Mononuclear cell (primary cell): ENCODE results near the gene C2orf92. TPM values are rescaled to one million over a fixed set of nuclear protein-coding genes. Genes with fewer than 3 reads are reported as not detected.
"Not testable (repeated sequence)": the region's sequence is repeated elsewhere in the genome, so short reads cannot be mapped to it uniquely, and the experiment has no call there.

Source experiments
- H3K27me3 ChIP-seq: 2 replicates; pipeline ENCODE4 v1.6.0; 2011; ENCODE audit warnings: low read length, control low read depth; ENCODE audit not compliant: insufficient read depth
- H3K4me1 ChIP-seq: 2 replicates; pipeline ENCODE4 v1.5.1; 2011; ENCODE audit warnings: mild to moderate bottlenecking, low read length, control low read depth; ENCODE audit not compliant: insufficient read depth
- H3K4me3 ChIP-seq: 2 replicates; pipeline ENCODE4 v1.5.1; 2011; ENCODE audit warnings: mild to moderate bottlenecking, low read length, moderate library complexity
- H3K9me3 ChIP-seq: 2 replicates; pipeline ENCODE4 v1.5.1; 2011; ENCODE audit warnings: low read depth, mild to moderate bottlenecking, control low read depth, low read length
- total RNA-seq: library from RNA; depleted of rRNA; stranded (reverse); fragments of >200 nt; gene quantifications from one replicate; pipeline ENCODE4 v1.2.3, GENCODE V29; 2012

C2orf92 gene
- total RNA-seq, 1 donor = 4.5 TPM

DNA sequence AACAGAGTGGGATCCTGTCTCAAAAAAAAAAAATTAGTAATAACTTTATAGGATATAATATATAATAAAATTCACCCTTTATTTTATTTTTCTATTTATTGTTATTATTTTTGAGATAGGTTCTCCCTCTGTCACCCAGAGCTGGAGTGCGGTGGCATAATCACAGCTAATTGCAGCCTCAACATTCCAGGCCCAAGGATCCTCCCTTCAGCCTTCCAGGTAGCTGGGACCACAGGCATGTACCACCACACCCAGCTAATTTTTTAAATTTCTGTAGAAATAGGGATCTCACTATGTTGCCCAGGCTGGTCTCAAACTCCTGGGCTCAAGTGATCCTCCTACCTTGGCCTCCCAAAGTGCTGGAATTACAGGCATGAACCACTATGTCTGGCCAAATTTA, 958 bp downstream of the C2orf92 start:
- Histone ChIP-seq H3K4me1 (no peaks in the 10 kb centered on the region), H3K9me3 (no peaks in the 10 kb centered on the region), H3K4me3 (no peak overlapping the region), H3K27me3 (no peaks in the 10 kb centered on the region)

DNA sequence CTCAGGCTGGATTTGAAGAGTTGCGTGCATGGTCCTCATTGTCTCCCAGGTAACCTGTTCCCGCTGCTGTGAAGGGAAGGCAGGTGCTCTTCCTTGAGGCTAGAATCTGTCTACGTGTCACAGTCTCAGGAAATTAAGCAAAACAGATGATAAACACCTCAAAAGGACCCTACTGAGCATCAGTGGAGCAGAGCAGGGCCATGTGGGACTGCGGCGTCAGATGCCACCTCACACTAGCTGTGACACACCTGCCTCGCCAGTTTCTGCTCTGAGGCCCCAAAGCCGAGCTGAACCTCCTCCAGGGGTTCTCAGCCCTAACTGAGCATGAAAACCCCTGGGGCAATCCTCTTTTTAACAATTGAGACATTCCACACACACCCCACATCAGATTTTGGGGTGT, 2.0 kb downstream of the C2orf92 start:
- no peak overlapping the region for H3K4me3 ChIP-seq
- no peaks in the 10 kb centered on the region for H3K4me1 ChIP-seq
- no peaks in the 10 kb centered on the region for H3K9me3 ChIP-seq
- H3K27me3 ChIP-seq = no peaks in the 10 kb centered on the region

DNA sequence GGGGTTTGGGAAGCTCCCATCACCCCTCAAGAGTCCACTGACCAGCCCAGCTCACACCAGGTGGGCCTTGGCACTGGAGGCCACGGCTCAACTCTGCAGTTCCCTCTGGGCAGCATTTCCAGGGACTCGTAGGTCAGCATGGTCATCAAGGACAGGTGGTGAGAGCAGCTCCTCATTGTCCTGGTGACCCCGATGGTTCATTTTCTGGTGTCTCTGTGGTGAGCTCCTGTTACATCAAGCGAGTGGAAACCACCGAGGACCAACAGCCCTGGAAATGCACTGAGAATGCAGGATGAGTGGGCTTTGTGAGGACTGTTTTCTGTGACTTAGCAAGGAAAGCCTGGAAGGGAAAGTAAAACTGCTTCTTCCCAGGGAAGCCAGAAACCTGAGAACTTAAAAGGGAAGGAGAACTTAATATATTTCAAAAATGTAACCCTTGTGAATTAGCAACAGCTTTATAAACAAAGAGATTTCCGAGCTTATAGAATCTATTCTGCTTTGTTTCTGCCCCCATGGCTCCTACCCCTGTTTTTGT, 3.2 kb downstream of the C2orf92 start:
- H3K9me3 ChIP-seq, H3K4me3 ChIP-seq, H3K27me3 ChIP-seq, H3K4me1 ChIP-seq: not testable (repeated sequence)

DNA sequence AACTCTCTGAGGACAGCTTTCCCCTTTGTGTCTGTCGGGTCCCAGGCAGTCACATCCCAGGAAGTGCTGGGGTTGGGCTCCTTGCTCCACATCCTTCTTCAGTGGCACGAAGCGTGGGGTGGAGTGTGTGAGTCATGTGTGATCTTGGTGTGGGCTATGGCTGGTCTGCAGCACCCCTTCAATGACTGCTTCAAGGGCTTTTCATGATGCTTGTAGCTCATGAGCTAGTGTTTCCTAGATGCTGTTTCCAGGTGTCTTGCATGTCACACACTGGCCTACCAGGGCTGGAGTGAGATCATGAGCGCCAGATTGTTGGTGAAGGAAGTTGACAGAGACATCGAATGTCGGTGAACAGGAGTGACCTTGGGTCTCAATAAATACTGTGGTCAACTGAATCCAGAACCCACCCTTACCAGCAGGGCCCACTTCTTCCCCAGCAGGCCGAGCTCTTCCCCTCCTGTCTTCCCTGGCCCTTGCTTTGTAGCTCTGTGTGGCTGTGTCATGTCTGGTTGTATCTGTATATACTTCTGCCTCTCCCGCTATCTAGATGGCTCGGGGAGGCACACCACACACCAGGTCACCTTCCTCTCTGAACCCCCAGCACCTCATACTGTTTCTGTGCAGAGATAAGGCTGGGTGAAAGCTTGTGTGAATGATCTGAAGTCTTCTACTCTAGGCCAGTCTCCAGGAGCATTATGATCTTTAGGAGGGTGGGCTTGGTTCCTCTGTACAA, 3.8 kb downstream of the C2orf92 start:
- H3K4me3 ChIP-seq = no peak overlapping the region
- H3K27me3 ChIP-seq = no peaks in the 10 kb centered on the region
- H3K9me3 ChIP-seq = no peaks in the 10 kb centered on the region
- no peaks in the 10 kb centered on the region for H3K4me1 ChIP-seq

DNA sequence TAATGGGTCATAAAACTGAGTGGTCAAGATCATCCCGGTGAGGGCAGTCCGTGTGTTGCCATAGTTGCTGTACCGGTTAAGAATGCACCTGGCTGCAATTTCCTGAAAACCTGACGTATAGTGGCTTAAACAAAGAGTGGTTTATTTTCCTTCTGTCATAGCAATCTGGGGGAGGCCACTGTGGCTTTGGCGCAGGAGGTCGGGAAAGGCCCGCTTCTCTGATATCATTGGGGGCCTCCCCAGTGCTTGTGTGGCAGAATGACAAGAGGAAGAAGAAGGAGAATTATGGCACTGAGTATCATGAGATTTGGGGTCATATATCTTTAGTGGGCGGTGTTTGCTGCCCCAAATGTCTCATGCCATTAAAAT, 4.4 kb downstream of the C2orf92 start:
- Histone ChIP-seq H3K4me3 (no peak overlapping the region), H3K27me3 (no peaks in the 10 kb centered on the region), H3K4me1 (no peaks in the 10 kb centered on the region), H3K9me3 (no peaks in the 10 kb centered on the region)

DNA sequence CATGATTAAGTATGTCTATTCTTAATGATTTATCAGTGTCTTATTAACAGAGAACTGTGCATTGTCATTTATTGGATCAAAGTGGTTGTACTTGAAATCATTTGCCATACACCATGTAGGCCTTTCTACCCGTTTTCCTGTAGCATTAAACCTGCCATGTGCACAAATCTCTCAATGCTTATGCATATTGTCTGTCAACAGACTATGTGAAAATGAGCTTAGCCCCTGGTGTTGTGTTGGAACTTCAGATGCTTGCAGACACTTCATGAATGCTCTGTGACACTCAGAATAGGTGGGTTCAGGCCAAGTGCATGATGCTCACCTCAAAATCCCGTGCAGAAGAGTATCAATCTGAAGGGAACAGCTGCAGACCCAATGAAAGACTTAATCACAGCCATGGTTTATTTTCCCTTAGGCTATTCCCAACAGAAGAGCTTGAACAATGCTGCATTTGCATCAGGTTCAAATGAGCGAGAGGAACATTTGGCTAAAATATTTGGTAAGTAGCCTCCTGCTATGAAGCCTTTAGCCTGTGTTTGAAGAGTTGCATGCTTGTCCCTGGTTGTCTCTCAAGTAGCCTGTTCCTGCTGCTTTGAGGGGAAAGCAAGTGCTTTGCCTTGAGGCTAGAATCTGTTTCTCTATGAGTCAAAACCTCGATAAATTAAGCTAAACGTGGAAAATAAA, 6.1 kb downstream of the C2orf92 start:
- Histone ChIP-seq H3K4me1 (no peaks in the 10 kb centered on the region), H3K27me3 (no peaks in the 10 kb centered on the region), H3K9me3 (no peaks in the 10 kb centered on the region), H3K4me3 (no peak overlapping the region)

DNA sequence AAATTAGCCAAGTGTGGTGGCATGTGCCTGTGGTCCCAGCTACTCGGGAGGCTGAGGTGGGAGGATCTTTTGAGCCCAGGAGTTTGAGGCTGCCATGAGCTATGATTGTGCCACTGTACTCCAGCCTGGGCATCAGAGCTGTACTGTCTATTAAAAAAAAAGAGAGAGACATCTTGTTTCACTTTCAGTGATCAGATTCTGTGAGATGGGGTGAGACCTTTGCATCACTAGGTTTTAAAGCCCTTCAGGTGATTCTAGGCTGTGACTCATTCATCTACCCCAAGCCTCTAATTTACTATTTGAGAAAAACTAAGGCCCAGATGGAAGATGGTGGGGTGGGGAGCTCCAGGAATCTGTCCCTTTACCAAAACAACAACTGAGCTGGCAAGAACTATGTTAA, 7.1 kb downstream of the C2orf92 start:
- Histone ChIP-seq H3K4me3 (no peak overlapping the region), H3K27me3 (no peaks in the 10 kb centered on the region), H3K9me3 (no peaks in the 10 kb centered on the region), H3K4me1 (no peaks in the 10 kb centered on the region)

DNA sequence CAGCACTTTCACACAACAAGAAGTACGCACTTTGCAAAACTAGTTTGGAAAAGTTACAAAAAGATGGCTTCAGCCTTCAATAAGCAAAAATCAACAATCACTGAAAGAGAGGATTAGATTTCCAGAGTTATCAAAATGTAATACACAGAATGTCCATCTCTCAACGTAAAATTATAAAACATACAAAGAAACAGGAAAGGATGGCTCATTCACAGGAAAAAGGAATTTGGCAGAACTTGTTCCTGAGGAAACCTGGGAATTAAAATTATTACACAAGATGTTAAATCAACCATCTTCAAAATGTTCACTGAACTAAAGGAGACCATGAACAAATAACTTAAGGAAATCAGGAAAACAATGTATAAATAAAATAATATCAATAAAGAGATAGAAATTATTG, 8.0 kb downstream of the C2orf92 start:
- Histone ChIP-seq H3K4me1 (no peaks in the 10 kb centered on the region), H3K9me3 (no peaks in the 10 kb centered on the region), H3K27me3 (no peaks in the 10 kb centered on the region), H3K4me3 (no peak overlapping the region)

DNA sequence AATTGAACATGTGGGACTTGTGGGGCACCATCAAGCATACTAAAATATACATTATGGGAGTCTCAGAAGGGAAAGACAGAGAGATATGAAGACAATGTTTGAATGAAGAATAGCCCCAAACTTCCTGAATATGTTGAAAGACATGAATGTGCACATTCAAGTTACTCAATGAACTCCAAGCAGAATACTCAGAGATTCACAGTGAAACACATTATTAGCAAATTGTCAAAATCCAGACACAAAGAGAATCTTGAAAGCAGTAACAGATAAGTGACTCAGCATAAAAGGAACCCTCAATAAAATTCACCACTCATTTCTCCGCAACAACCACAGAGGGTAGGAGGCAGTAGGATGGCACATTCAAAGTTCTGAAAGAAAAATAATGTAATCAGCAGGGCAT, 8.8 kb downstream of the C2orf92 start:
- H3K9me3 ChIP-seq = no peaks in the 10 kb centered on the region
- no peak overlapping the region for H3K4me3 ChIP-seq
- no peaks in the 10 kb centered on the region for H3K4me1 ChIP-seq
- no peaks in the 10 kb centered on the region for H3K27me3 ChIP-seq

DNA sequence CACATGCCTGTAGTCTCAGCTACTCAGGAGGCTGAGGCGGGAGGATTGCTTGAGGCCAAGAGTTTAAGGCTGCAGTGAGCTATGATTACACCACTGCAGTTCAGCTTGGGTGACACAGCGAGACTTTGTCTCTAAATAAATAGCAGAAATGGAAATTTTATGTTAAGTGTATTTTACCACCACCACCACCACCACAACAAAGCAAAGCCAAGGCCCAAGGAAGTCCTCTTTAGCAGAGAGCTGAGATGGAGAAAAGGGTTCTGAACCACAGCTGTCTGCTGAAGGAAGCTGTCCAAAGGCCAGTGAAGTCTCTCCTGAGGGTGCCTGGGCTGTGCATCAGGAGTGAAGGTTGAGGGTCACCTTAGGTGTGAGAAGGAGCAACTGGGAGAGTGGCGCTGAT, 17.7 kb downstream of the C2orf92 start:
- H3K27me3 ChIP-seq, H3K4me1 ChIP-seq, H3K4me3 ChIP-seq, H3K9me3 ChIP-seq: not testable (repeated sequence)

DNA sequence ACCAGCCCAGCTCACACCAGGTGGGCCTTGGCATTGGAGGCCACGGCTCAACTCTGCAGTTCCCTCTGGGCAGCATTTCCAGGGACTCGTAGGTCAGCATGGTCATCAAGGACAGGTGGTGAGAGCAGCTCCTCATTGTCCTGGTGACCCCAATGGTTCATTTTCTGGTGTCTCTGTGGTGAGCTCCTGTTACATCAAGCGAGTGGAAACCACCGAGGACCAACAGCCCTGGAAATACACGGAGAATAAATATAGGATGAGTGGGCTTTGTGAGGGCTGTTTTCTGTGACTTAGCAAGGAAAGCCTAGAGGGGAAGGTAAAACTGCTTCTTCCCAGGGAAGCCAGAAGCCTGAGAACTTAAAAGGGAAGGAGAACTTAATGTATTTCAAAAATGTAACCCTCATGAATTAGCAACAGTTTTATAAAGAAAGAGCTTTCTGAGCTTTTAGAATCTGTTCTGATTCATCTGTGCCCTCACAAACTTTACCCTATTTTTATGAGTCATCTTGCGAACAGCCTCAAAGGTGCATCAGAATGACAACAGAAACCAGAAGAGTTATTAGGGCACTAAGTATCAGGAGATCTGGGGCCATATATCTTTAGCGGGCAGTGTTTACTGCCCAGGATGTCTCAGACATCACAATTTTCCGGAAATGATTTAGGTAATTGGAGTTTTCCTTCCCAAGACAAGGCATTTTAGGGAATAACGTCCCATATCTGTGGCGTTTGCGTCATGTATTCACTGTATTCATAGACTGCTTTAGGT, 18.7 kb downstream of the C2orf92 start:
- no peak overlapping the region for H3K4me3 ChIP-seq

DNA sequence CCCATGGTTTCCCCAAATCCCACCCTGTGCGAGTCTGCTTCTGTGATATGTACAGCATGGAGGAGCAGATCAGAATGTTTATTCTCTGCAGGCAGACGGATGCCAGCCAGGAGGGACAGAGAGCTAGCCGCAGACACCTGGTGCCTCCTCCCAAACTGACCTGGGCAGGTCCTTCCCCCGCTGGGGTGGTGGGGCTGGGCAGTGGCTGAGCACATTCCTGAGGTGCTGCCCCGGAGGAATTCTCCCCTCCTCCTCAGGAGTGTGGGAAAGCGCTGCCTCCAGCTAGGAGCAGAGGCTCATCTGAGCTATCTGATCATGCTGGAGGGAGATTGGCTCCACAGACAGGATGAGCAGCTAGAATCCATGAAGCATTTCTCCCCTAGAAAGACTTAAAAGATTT, 21.7 kb downstream of the C2orf92 start:
- no peaks in the 10 kb centered on the region for H3K9me3 ChIP-seq
- no peaks in the 10 kb centered on the region for H3K4me1 ChIP-seq
- H3K4me3 ChIP-seq = no peak overlapping the region
- no peaks in the 10 kb centered on the region for H3K27me3 ChIP-seq

More for the DNA sequence above, 18.7 kb downstream of the C2orf92 start:
- Histone ChIP-seq H3K9me3 (no peaks in the 10 kb centered on the region), H3K4me1 (no peaks in the 10 kb centered on the region), H3K27me3 (no peaks in the 10 kb centered on the region)

DNA sequence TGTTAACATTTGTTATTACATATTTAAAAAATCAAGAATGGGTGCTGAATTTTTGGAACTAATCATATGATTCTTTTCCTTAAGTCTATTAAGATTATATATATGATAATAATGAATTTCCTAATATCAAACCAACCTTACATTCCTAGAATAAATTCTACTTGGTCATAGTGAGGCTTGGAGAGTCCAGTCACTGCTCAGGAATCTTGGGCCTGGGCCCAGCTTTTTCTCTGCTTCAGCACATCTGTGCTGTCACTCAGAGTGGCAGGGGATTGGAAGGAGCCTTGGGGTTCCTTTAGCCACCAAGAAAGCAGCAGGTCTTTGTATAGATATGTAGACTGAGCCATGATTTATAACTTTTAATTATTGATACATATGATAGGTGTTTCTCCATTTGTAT, 24.0 kb downstream of the C2orf92 start:
- Histone ChIP-seq H3K27me3 (no peaks in the 10 kb centered on the region), H3K4me1 (no peaks in the 10 kb centered on the region), H3K4me3 (no peak overlapping the region), H3K9me3 (no peaks in the 10 kb centered on the region)

DNA sequence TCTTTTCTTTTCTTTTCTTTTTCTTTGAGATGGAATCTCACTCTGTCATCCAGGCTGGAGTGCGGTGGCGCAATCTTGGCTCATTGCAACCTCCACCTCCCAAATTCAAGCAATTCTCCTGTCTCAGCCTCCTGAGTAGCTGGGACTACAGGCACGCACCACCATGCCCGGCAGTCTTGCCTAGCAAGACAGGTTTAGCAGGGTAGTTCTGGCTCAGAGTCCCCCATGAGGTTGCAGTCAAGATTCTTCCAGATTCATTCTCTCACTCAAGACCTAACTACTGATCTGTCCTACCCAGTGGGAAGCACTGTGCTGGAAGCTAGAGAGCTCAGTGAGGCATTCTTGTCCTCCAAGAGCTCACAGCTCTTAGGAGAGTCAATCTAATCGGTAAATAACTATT, 26.2 kb downstream of the C2orf92 start:
- Histone ChIP-seq H3K4me1 (no peaks in the 10 kb centered on the region), H3K9me3 (no peaks in the 10 kb centered on the region), H3K27me3 (no peaks in the 10 kb centered on the region), H3K4me3 (no peak overlapping the region)
